ENCODE results near the gene ZNF292. TPM values are rescaled to one million over a fixed set of nuclear protein-coding genes. Genes with fewer than 3 reads are reported as not detected.

Gene ZNF292
- total RNA-seq, 1 experiment from 2014 or later, result 34.1 TPM

DNA sequence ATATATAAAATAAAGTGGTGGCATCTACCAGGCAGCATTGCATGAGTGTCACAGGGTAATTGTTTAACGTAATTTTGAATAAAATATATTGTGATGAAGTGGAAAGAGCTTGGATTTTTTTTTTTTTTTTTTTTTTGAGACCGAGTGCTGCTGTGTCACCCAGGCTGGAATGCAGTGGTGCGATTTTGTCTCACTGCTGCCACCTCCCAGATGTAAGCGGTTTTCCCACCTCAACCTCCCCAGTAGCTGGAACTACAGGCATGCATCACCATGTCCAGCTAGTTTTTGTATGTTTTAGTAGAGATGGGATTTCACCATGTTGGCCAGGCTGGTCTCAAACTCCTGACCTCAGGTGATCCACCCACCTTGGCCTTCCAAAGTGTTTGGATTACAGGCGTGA is 85.9 kb downstream of the ZNF292 start:
- TF ChIP-seq, protein P1, sequence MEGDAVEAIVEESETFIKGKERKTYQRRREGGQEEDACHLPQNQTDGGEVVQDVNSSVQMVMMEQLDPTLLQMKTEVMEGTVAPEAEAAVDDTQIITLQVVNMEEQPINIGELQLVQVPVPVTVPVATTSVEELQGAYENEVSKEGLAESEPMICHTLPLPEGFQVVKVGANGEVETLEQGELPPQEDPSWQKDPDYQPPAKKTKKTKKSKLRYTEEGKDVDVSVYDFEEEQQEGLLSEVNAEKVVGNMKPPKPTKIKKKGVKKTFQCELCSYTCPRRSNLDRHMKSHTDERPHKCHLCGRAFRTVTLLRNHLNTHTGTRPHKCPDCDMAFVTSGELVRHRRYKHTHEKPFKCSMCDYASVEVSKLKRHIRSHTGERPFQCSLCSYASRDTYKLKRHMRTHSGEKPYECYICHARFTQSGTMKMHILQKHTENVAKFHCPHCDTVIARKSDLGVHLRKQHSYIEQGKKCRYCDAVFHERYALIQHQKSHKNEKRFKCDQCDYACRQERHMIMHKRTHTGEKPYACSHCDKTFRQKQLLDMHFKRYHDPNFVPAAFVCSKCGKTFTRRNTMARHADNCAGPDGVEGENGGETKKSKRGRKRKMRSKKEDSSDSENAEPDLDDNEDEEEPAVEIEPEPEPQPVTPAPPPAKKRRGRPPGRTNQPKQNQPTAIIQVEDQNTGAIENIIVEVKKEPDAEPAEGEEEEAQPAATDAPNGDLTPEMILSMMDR (conservative IDR thresholded peaks at IDR 0.05), result no peak
- no peak for TF ChIP-seq EZH2 (IDR thresholded peaks at IDR 0.05; ENCODE audit: low read depth)
- Histone ChIP-seq H3F3A (ENCODE audit: insufficient read depth, low read depth) (no peaks in the 10 kb centered on the region), H2AFZ (no peak overlapping the region), H3K27ac (no peak overlapping the region), H3K79me2 (ENCODE audit: low read depth) (no peaks in the 10 kb centered on the region), H3K4me1 (replicated peaks; ENCODE audit: insufficient read depth) (no peaks in the 10 kb centered on the region), H4K20me1 (ENCODE audit: insufficient read depth) (no peaks in the 10 kb centered on the region), H3K9me3 (ENCODE audit: insufficient read depth, low read depth) (no peaks in the 10 kb centered on the region), H3K27me3 (ENCODE audit: insufficient read depth, low read depth) (no peaks in the 10 kb centered on the region), H3K4me3 (no peak overlapping the region), H3K36me3 (ENCODE audit: low read depth) (no peaks in the 10 kb centered on the region), H3K4me2 (no peak overlapping the region), H3K9me2 (ENCODE audit: insufficient read depth) (no peaks in the 10 kb centered on the region)
- intact Hi-C loops (cut with micrococcal nuclease; ENCODE audit: unreplicated experiment), result no loop called here
- no TSS peak for BruUV-seq (replicated peaks)
- ChIA-PET POLR2A (ENCODE audit: unreplicated experiment) (interaction anchor here (0.8 kb wide), 1 partner anchor 9 kb away, joined by 6 read pairs; no protein-coding TSS in a partner anchor), CTCF (no interaction called here)
- no peak for DNase-seq

GRCh38 chr6:87242311-87242710 is 86.9 kb downstream of the ZNF292 start:
- H3K79me2 ChIP-seq (ENCODE audit: low read depth), result no peaks in the 10 kb centered on the region
- H3K9me2 ChIP-seq (ENCODE audit: insufficient read depth), result no peaks in the 10 kb centered on the region
- H3K27ac ChIP-seq, result no peak overlapping the region
- H3K27me3 ChIP-seq (ENCODE audit: insufficient read depth, low read depth), result no peaks in the 10 kb centered on the region
- no peak overlapping the region for H2AFZ ChIP-seq
- H3K4me3 ChIP-seq, result no peak overlapping the region
- CTCF ChIA-PET, result no interaction called here
- no peaks in the 10 kb centered on the region for H3F3A ChIP-seq (ENCODE audit: insufficient read depth, low read depth)
- no peaks in the 10 kb centered on the region for H3K36me3 ChIP-seq (ENCODE audit: low read depth)
- no peak for DNase-seq
- no peaks in the 10 kb centered on the region for H3K4me1 ChIP-seq (replicated peaks; ENCODE audit: insufficient read depth)
- no TSS peak for BruUV-seq (replicated peaks)
- POLR2A ChIA-PET (ENCODE audit: unreplicated experiment), result no interaction called here
- H3K9me3 ChIP-seq (ENCODE audit: insufficient read depth, low read depth), result no peaks in the 10 kb centered on the region
- intact Hi-C loops (cut with micrococcal nuclease; ENCODE audit: unreplicated experiment), result no loop called here
- TF ChIP-seq, protein P1 (conservative IDR thresholded peaks at IDR 0.05), result no peak
- TF ChIP-seq EZH2 (IDR thresholded peaks at IDR 0.05; ENCODE audit: low read depth), result no peak
- H3K4me2 ChIP-seq, result no peak overlapping the region
- no peaks in the 10 kb centered on the region for H4K20me1 ChIP-seq (ENCODE audit: insufficient read depth)

DNA sequence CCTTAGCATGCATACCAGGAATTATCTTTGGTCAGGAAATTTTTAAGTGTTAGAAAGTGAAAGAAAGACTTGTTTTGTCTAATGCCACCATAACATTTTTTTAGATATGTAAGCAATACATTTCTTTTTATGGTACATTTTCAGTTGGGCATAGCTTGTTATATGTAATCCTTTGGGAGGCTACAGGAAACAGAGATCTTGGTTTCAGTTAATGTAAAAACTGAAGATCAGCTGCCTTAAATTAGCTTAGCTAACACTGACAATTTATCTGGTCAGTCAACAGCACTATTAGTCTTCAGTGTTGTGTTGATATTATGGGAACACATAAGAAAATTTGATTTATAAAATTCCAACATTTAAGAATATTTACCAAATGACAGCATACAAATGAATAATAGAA is 88.4 kb downstream of the ZNF292 start:
- no peaks in the 10 kb centered on the region for H3K9me2 ChIP-seq (ENCODE audit: insufficient read depth)
- intact Hi-C loops (cut with micrococcal nuclease; ENCODE audit: unreplicated experiment), result no loop called here
- CTCF ChIA-PET, result no interaction called here
- H3K4me2 ChIP-seq, result no peak overlapping the region
- POLR2A ChIA-PET (ENCODE audit: unreplicated experiment), result no interaction called here
- no peak for DNase-seq
- no peaks in the 10 kb centered on the region for H3K36me3 ChIP-seq (ENCODE audit: low read depth)
- H3K4me3 ChIP-seq, result no peak overlapping the region
- no peaks in the 10 kb centered on the region for H3K9me3 ChIP-seq (ENCODE audit: insufficient read depth, low read depth)
- no peaks in the 10 kb centered on the region for H3F3A ChIP-seq (ENCODE audit: insufficient read depth, low read depth)
- H3K27ac ChIP-seq, result no peak overlapping the region
- H2AFZ ChIP-seq, result no peak overlapping the region
- no peaks in the 10 kb centered on the region for H4K20me1 ChIP-seq (ENCODE audit: insufficient read depth)
- no peaks in the 10 kb centered on the region for H3K27me3 ChIP-seq (ENCODE audit: insufficient read depth, low read depth)
- BruUV-seq (replicated peaks), result no TSS peak
- no peaks in the 10 kb centered on the region for H3K4me1 ChIP-seq (replicated peaks; ENCODE audit: insufficient read depth)
- TF ChIP-seq EZH2 (IDR thresholded peaks at IDR 0.05; ENCODE audit: low read depth), result no peak
- TF ChIP-seq, protein P1 (conservative IDR thresholded peaks at IDR 0.05), result no peak
- H3K79me2 ChIP-seq (ENCODE audit: low read depth), result no peaks in the 10 kb centered on the region

Measured in PC-9 (cell line).